ENCODE measurements around the gene NPM3.

NPM3 gene

GRCh38 chr10:101777619-101778145, 5.6 kb downstream of the NPM3 start:
- Histone ChIP-seq H3K9ac (ENCODE audit: low read depth, low read length, poor library complexity) (no peak overlapping the region), H3K4me3 (ENCODE audit: low read length in 2 of 2) (no peak overlapping the region), H3K36me3 (replicated peaks in 1 of 2; ENCODE audit: control insufficient read depth in 2 of 2, insufficient read depth in 2 of 2, low read length in 2 of 2) (peaks cover 0 to 4% of the 10 kb centered on the region in 2 donors), H4K91ac (ENCODE audit: low read depth, low read length, poor library complexity) (no peak overlapping the region), H2BK120ac (ENCODE audit: low read depth, low read length) (no peak overlapping the region), H3K27ac (replicated peaks; ENCODE audit: low read length) (no peak overlapping the region), H3K4me2 (ENCODE audit: insufficient read depth, low read length, poor library complexity, severe bottlenecking) (no peak overlapping the region), H3K9me3 (replicated peaks in 1 of 2; ENCODE audit: control insufficient read depth in 2 of 2, insufficient read depth in 1 of 2, low read depth in 1 of 2, low read length in 2 of 2) (no peaks in the 10 kb centered on the region), H2AFZ (ENCODE audit: low read length) (no peak overlapping the region), H3K18ac (ENCODE audit: low read length) (no peak overlapping the region), H2BK15ac (ENCODE audit: low read length) (no peak overlapping the region), H3K79me1 (ENCODE audit: low read depth, low read length) (peaks cover 4% of the 10 kb centered on the region), H2BK12ac (ENCODE audit: low read length) (no peak overlapping the region), H3K27me3 (ENCODE audit: control insufficient read depth in 3 of 3, insufficient read depth in 3 of 3, low read depth in 1 of 3, low read length in 3 of 3) (peaks cover 0 to 68% (median 46%) of the 10 kb centered on the region in 3 experiments), H3K4me1 (ENCODE audit: control insufficient read depth in 2 of 2, insufficient read depth in 1 of 2, low read depth in 1 of 2, low read length in 2 of 2) (peaks cover 12 to 43% of the 10 kb centered on the region in 2 donors), H4K8ac (ENCODE audit: low read depth, low read length) (no peak overlapping the region), H3K23ac (ENCODE audit: low read depth, low read length, poor library complexity) (no peak overlapping the region), H3K4ac (ENCODE audit: low read length) (no peak overlapping the region), H3K14ac (ENCODE audit: low read length) (no peak overlapping the region), H2BK5ac (ENCODE audit: low read length) (no peak overlapping the region), H2AK5ac (ENCODE audit: low read depth, low read length) (peak overlapping the region; percentile 51)
- DNase-seq (ENCODE audit: low spot score): no peak
- WGBS, 2 donors (ENCODE audit: extremely low coverage in 2 of 2, insufficient read length in 2 of 2, insufficient replicate concordance in 1 of 2): no CpG with 5 or more reads among the region's 3 CpGs

DNA sequence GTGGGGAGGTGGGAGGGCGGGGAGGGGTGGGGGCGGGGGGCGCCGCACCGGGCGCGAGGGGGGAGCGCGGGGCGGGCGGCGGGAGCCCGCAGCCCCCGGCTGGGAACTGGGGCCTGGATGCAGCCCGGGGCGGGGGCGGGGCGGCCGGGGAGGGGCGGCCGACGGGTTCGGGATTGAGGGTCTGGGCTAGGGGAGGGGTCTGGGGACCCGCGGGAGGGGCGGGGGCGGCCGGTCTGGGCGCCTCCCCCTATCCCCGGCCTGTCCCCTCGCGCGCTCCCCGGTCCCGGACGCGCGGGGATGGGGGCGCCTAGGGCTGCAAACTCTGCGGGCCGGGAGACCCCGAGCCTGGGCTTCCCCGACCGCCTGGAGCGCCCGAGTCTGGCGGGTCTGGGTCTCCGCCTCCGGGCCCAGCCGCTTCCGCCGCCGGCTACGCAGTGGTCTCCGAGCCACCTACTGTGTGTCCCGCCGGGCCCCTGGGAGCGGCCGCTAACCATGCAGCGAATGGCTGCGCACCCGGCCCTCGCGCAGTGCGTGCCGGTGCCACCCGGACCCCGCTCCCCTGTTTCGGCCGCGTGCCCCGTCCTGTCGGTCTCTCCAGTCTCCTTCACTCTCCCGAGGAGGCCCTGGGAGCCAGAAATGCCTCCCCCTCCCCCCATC, 7.0 kb downstream of the NPM3 start:
- no peak overlapping the region for H2AFZ ChIP-seq (ENCODE audit: low read length)
- peaks cover 8% of the 10 kb centered on the region for H3K79me1 ChIP-seq (ENCODE audit: low read depth, low read length)
- peak overlapping the region in 1 of 2 donors; percentile 60 for H3K4me3 ChIP-seq (ENCODE audit: low read length in 2 of 2)
- H2AK5ac ChIP-seq (ENCODE audit: low read depth, low read length): peak overlapping the region; percentile 90
- no peak overlapping the region for H4K8ac ChIP-seq (ENCODE audit: low read depth, low read length)
- H3K9ac ChIP-seq (ENCODE audit: low read depth, low read length, poor library complexity): peak overlapping the region; percentile 60
- H3K4ac ChIP-seq (ENCODE audit: low read length): peak overlapping the region; percentile 28
- H3K4me1 ChIP-seq (ENCODE audit: control insufficient read depth in 2 of 2, insufficient read depth in 1 of 2, low read depth in 1 of 2, low read length in 2 of 2): peaks cover 8 to 46% of the 10 kb centered on the region in 2 donors
- no peak overlapping the region for H2BK120ac ChIP-seq (ENCODE audit: low read depth, low read length)
- no peak overlapping the region for H3K27ac ChIP-seq (replicated peaks; ENCODE audit: low read length)
- peak overlapping the region; percentile 5 for H3K14ac ChIP-seq (ENCODE audit: low read length)
- H3K4me2 ChIP-seq (ENCODE audit: insufficient read depth, low read length, poor library complexity, severe bottlenecking): peak overlapping the region; percentile 96
- H2BK5ac ChIP-seq (ENCODE audit: low read length): peak overlapping the region; percentile 22
- peaks cover 0 to 4% of the 10 kb centered on the region in 2 donors for H3K36me3 ChIP-seq (replicated peaks in 1 of 2; ENCODE audit: control insufficient read depth in 2 of 2, insufficient read depth in 2 of 2, low read length in 2 of 2)
- H2BK15ac ChIP-seq (ENCODE audit: low read length): peak overlapping the region; percentile 16
- peak overlapping the region; percentile 45 for H3K23ac ChIP-seq (ENCODE audit: low read depth, low read length, poor library complexity)
- no peak overlapping the region for H4K91ac ChIP-seq (ENCODE audit: low read depth, low read length, poor library complexity)
- peak overlapping the region; percentile 95 for H3K18ac ChIP-seq (ENCODE audit: low read length)
- peaks cover 0 to 82% (median 46%) of the 10 kb centered on the region in 3 experiments for H3K27me3 ChIP-seq (ENCODE audit: control insufficient read depth in 3 of 3, insufficient read depth in 3 of 3, low read depth in 1 of 3, low read length in 3 of 3)
- H3K9me3 ChIP-seq (replicated peaks in 1 of 2; ENCODE audit: control insufficient read depth in 2 of 2, insufficient read depth in 1 of 2, low read depth in 1 of 2, low read length in 2 of 2): no peaks in the 10 kb centered on the region
- DNase-seq (ENCODE audit: low spot score): no peak
- H2BK12ac ChIP-seq (ENCODE audit: low read length): peak overlapping the region; percentile 77
- no CpG with 5 or more reads among the region's 74 CpGs for WGBS, 2 donors (ENCODE audit: extremely low coverage in 2 of 2, insufficient read length in 2 of 2, insufficient replicate concordance in 1 of 2)

DNA sequence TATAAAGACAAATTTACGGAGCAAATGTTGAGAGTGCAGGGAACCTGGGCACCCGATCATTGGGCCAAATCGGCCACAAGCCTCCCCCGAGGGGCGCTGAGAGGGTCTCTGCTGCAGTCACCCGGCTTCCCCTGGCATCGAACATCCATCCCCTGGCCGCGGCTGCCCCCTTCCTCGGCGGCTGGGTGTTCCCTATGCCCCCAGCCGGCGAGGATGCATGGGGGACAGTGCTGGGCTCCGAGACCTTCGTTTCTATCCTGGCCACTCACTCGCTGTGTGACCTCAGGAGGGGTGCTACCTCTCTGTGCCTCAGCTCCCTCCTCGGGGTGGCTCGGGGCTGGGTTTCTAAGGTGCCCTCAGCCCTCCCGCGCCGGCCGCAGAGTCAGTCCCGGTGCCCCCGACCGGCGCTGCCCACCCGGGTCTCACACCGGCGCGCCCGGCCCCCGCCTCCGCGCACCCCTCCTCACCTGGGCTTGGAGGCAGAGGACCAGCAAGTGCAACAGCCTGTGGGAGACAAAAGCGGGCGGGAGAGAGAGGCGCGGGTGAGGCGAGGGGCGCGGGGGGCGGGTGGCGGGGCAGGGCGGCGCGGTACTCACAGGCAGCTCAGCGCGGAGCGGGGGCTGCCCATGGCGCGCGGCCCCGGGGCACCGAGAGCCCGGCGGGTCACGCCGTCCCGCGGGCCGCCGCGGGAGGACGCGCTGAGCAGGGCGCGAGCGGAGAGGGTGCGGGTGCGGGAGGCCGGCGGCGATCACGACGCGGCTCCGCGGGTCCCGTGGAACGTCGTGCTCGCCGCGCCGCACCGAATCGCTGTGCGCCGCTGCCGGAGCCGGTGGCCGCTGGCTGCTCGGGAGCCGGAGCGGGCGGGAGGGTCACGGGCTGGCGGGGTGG, 7.7 kb downstream of the NPM3 start, which contains the start of gene FGF8:
TSS of gene FGF8 (minus strand) at position 842 of the 888 bp plus-strand sequence. CDS start at position 628, 214 bp downstream.
- Histone ChIP-seq H2BK12ac (ENCODE audit: low read length) (peak within 1 kb of the TSS; percentile 77), H2BK120ac (ENCODE audit: low read depth, low read length) (peak within 1 kb of the TSS; percentile 4), H3K23ac (ENCODE audit: low read depth, low read length, poor library complexity) (peak within 1 kb of the TSS; percentile 45), H4K91ac (ENCODE audit: low read depth, low read length, poor library complexity) (peak within 1 kb of the TSS; percentile 74), H3K79me1 (ENCODE audit: low read depth, low read length) (peaks cover 9% of the 10 kb centered on the region), H3K4ac (ENCODE audit: low read length) (peak within 1 kb of the TSS; percentile 28), H3K27ac (replicated peaks; ENCODE audit: low read length) (no peak within 1 kb of the TSS), H3K4me1 (ENCODE audit: control insufficient read depth in 2 of 2, insufficient read depth in 1 of 2, low read depth in 1 of 2, low read length in 2 of 2) (peaks cover 8 to 41% of the 10 kb centered on the region in 2 donors), H3K27me3 (ENCODE audit: control insufficient read depth in 3 of 3, insufficient read depth in 3 of 3, low read depth in 1 of 3, low read length in 3 of 3) (peaks cover 0 to 89% (median 46%) of the 10 kb centered on the region in 3 experiments), H2BK15ac (ENCODE audit: low read length) (peak within 1 kb of the TSS; percentile 52), H2AFZ (ENCODE audit: low read length) (no peak within 1 kb of the TSS), H3K18ac (ENCODE audit: low read length) (peak within 1 kb of the TSS; percentile 98), H4K8ac (ENCODE audit: low read depth, low read length) (no peak within 1 kb of the TSS), H3K9ac (ENCODE audit: low read depth, low read length, poor library complexity) (peak within 1 kb of the TSS; percentile 96), H3K9me3 (replicated peaks in 1 of 2; ENCODE audit: control insufficient read depth in 2 of 2, insufficient read depth in 1 of 2, low read depth in 1 of 2, low read length in 2 of 2) (no peaks in the 10 kb centered on the region), H2BK5ac (ENCODE audit: low read length) (peak within 1 kb of the TSS; percentile 31), H3K4me3 (ENCODE audit: low read length in 2 of 2) (peak within 1 kb of the TSS; percentile 23 to 86), H3K4me2 (ENCODE audit: insufficient read depth, low read length, poor library complexity, severe bottlenecking) (peak within 1 kb of the TSS; percentile 96), H2AK5ac (ENCODE audit: low read depth, low read length) (peak within 1 kb of the TSS; percentile 90), H3K36me3 (replicated peaks in 1 of 2; ENCODE audit: control insufficient read depth in 2 of 2, insufficient read depth in 2 of 2, low read length in 2 of 2) (peaks cover 0 to 4% of the 10 kb centered on the region in 2 donors), H3K14ac (ENCODE audit: low read length) (peak within 1 kb of the TSS; percentile 5)
- DNase-seq (ENCODE audit: low spot score): no peak
- no CpG with 5 or more reads among the region's 98 CpGs for WGBS, 2 donors (ENCODE audit: extremely low coverage in 2 of 2, insufficient read length in 2 of 2, insufficient replicate concordance in 1 of 2)
